Stomach (tissue), 9 donors: Measurements from ENCODE around the gene VIPAS39. TPM values are rescaled to one million over a fixed set of nuclear protein-coding genes. Genes with fewer than 3 reads are reported as not detected.

ENCODE experiments used
- DNase-seq, 2 donors: peaks; one replicate each; pipeline versions ENCODE4 v3.0.0 to v3.0.0-alpha.2; 2013 to 2019
- H3K27ac ChIP-seq, 5 donors: fragments of 200-600 bp in 4 of 5; sonication (generic) in 4 of 5; one replicate each; pipeline ENCODE4 v1.5.1; 2013 to 2019; ENCODE audit warnings: mild to moderate bottlenecking in 1 of 5, moderate library complexity in 1 of 5
- H3K27me3 ChIP-seq, 3 donors: fragments of 200-600 bp; sonication (generic); one replicate each; pipeline ENCODE4 v1.5.1; 2017 to 2019; ENCODE audit warnings: mixed run types in 1 of 3
- H3K36me3 ChIP-seq, 4 donors: fragments of 200-600 bp; sonication (generic); 1 replicate in 3 of 4; 2 replicates in 1 of 4; pipeline ENCODE4 v1.5.1; 2016 to 2019
- H3K4me1 ChIP-seq, 4 donors: fragments of 200-600 bp; sonication (generic); one replicate each; pipeline ENCODE4 v1.5.1; 2016 to 2019
- H3K4me3 ChIP-seq, 4 donors: fragments of 200-600 bp; sonication (generic) in 3 of 4; one replicate each; pipeline ENCODE4 v1.5.1; 2016 to 2019; ENCODE audit warnings: mild to moderate bottlenecking in 1 of 4
- H3K9me3 ChIP-seq, 4 donors: fragments of 200-600 bp; sonication (generic); one replicate each; pipeline ENCODE4 v1.5.1; 2016 to 2019
- EP300 ChIP-seq: sonication (generic); formaldehyde crosslinking; IDR thresholded peaks from one replicate; pipeline ENCODE4 v1.6.1; 2017; ENCODE audit warnings: antibody characterized with exemption
- POLR2A ChIP-seq, 4 donors: fragments of 450-650 bp; IDR thresholded peaks; one replicate each; pipeline ENCODE4 v1.6.1; 2016; ENCODE audit warnings: antibody characterized with exemption in 4 of 4, control low read depth in 2 of 4, mild to moderate bottlenecking in 1 of 4, moderate library complexity in 1 of 4
- POLR2AphosphoS5 ChIP-seq, 3 donors: sonication (generic); formaldehyde crosslinking; IDR thresholded peaks; one replicate each; pipeline ENCODE4 v1.6.1; 2016; ENCODE audit warnings: antibody characterized with exemption in 3 of 3
- WGBS, 5 donors: extraction: QIAGEN DNeasy Blood & Tissue Kit in 3 of 5; methylation state at CpG; one replicate each; pipeline versions ENCODE4 v1.1.5 to v1.1.7; 2013 to 2018; 5-methylcytosine and 5-hydroxymethylcytosine counted together
- intact Hi-C: fragments of 100-400 bp; cut with DNase I; formaldehyde crosslinking; loops from one replicate; pipeline ENCODE4 v1.15.1; 2023; ENCODE audit warnings: low total_unique reads
- polyA plus RNA-seq, 3 donors: library from polyadenylated mRNA; stranded (reverse); fragments of 200-250 nt; gene quantifications; one replicate each; pipeline ENCODE4 v1.2.3, GENCODE V29; 2013
- total RNA-seq, 5 donors: library from RNA; depleted of rRNA; stranded (reverse); fragments of >200 nt; gene quantifications; one replicate each; pipeline versions ENCODE4 v1.1.0 to v1.2.3, GENCODE V29; 2014 to 2016
- TF ChIP-seq, protein P1 (sequence below), 7 experiments: fragments of 450-650 bp in 4 of 7; fragments of 200-600 bp in 3 of 7; sonication (generic) in 3 of 7; IDR thresholded peaks; one replicate each; pipeline ENCODE4 v1.5.1; 2016 to 2019; ENCODE audit warnings: antibody characterized with exemption in 7 of 7, control low read depth in 2 of 7, mild to moderate bottlenecking in 1 of 7
- donor health status: healthy with polysubstance abuse.
- donor health status: Bipolar disorder and iron deficiency.
- donor health status: healthy.

The VIPAS39 gene
- total and polyA plus RNA-seq, 8 donors = 6.3 to 53.1 (median 12.7) TPM

DNA sequence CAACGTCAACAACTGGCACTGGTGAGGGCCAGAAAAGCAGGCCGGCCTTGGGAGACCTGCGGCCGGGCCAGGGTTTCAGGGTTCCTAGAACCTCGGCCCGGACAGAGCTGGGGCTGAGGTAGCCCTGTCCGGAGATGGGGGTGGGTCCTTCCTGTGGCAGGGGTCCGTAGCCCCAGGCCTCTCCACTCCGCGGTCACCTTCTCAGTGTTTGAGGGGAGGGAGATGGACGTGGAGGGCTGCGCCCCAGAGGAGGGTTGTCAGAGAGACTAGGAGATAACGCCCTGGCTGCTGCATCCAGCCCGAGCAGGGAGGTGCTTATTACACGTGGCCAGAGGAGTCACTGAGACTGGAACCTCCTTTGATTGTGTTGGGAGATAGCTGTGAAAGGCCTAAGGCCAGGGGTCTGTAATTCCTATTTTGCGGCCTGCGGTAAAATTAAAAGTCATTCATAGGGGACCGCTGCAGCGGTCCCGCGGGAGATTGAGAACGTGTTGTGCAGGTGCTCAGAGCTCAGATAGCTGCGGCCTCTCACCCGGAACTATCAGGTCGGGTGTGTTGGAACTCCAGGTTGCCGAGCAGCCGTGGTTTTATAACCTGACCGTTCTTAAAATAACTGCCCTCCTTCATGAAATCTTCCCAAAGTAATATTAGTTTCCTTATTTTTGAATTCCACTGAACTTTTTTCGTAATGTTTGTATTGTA, 999 bp upstream of the VIPAS39 start:
- Histone ChIP-seq H3K9me3 (no peaks in the 10 kb centered on the region), H3K27ac (peak overlapping the region; percentile 91 to 96 (median 93)), H3K36me3 (peaks cover 39 to 46% (median 43%) of the 10 kb centered on the region in 4 donors), H3K4me1 (peaks cover 13 to 49% (median 35%) of the 10 kb centered on the region in 4 donors), H3K27me3 (no peaks in the 10 kb centered on the region), H3K4me3 (peak overlapping the region; percentile 87 to 98 (median 98))
- peak; percentile 43 to 61 for DNase-seq
- intact Hi-C loops = loop anchor here (10.0 kb wide), 2 partner anchors 86 to 134 kb away; partner anchors contain the start of genes GSTZ1 and POMT2
- TF ChIP-seq POLR2A (IDR thresholded peaks at IDR 0.05) = no peak
- TF ChIP-seq POLR2AphosphoS5 (IDR thresholded peaks at IDR 0.05) = no peak
- TF ChIP-seq, protein P1, sequence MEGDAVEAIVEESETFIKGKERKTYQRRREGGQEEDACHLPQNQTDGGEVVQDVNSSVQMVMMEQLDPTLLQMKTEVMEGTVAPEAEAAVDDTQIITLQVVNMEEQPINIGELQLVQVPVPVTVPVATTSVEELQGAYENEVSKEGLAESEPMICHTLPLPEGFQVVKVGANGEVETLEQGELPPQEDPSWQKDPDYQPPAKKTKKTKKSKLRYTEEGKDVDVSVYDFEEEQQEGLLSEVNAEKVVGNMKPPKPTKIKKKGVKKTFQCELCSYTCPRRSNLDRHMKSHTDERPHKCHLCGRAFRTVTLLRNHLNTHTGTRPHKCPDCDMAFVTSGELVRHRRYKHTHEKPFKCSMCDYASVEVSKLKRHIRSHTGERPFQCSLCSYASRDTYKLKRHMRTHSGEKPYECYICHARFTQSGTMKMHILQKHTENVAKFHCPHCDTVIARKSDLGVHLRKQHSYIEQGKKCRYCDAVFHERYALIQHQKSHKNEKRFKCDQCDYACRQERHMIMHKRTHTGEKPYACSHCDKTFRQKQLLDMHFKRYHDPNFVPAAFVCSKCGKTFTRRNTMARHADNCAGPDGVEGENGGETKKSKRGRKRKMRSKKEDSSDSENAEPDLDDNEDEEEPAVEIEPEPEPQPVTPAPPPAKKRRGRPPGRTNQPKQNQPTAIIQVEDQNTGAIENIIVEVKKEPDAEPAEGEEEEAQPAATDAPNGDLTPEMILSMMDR (IDR thresholded peaks at IDR 0.05) = no peak
- 0 to 1% (median 1%) methylated on average over 24 to 29 of the region's 29 CpGs for WGBS, 5 donors

DNA sequence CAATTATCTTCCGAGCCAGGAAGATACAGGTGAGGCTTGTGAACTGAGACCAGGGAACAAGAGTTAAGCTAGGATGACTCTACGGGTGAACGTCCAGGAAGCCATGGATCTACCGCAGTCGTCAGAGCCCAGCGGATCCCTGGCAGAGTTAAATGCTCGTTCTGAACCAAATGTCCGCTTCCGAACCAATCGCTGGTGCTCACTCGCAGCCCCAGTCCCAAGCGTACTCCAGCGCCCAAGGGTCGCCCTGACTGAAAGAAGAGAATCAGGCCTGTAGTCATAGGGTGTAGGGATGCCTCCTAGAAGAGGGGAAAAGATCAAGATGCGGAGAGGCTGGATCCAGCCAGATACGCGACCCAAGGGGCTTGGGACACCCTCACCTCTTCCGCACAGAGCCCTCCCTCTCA, 283 bp downstream of the VIPAS39 start:
- 0 to 1% (median 0%) methylated on average over 15 to 18 of the region's 18 CpGs for WGBS, 5 donors
- Histone ChIP-seq H3K36me3 (peaks cover 34 to 46% (median 43%) of the 10 kb centered on the region in 4 donors), H3K4me3 (peak overlapping the region; percentile 87 to 98 (median 98)), H3K27me3 (no peaks in the 10 kb centered on the region), H3K9me3 (no peaks in the 10 kb centered on the region), H3K4me1 (peaks cover 13 to 49% (median 35%) of the 10 kb centered on the region in 4 donors), H3K27ac (peak overlapping the region; percentile 79 to 96 (median 93))
- DNase-seq = no peak
- intact Hi-C loops = loop anchor here (10.0 kb wide), 2 partner anchors 88 to 132 kb away; partner anchors contain the start of genes GSTZ1 and POMT2
- no peak for TF ChIP-seq EP300
- TF ChIP-seq POLR2A (IDR thresholded peaks at IDR 0.05) = no peak
- TF ChIP-seq, protein P1 (IDR thresholded peaks at IDR 0.05) = no peak
- TF ChIP-seq POLR2AphosphoS5 (IDR thresholded peaks at IDR 0.05) = no peak

DNA sequence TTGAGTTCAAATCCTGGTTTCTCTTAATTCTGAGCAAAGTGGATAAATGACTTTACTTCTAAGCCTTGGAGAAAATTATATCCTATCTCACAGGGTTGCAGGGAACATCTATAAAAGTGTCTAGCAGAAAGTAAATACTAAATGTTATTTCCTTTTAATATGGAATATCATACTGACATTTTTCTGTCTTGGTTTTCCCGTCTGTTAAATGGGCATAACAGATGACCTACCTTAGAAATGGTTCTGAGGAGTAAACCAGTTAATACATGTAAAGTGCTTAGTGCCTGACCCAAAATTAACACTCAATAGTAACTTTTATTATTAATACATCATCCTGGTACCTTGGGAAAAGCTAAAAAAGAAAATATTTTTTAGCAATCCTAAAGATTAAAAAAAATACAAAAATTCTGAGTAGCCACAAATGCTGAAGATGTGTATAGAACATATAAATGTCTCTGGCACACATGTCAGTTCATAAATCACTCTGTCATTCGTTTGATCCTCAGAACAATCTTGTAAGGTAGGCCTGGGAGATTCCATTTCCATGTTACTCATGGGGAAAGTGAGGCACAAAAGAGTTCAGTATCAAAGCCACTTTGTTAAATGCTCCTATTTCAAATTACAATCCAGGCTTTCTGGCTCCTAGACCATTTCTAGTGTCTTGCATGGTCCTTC, 1.3 kb downstream of the VIPAS39 start:
- Histone ChIP-seq H3K27me3 (no peaks in the 10 kb centered on the region), H3K9me3 (no peaks in the 10 kb centered on the region), H3K27ac (no peak overlapping the region), H3K4me3 (peak overlapping the region in 2 of 4 donors; percentile 97 to 98), H3K36me3 (peaks cover 32 to 46% (median 43%) of the 10 kb centered on the region in 4 donors), H3K4me1 (peaks cover 13 to 44% (median 35%) of the 10 kb centered on the region in 4 donors)
- 71 to 78% (median 72%) methylated on average over 2 of the region's 2 CpGs for WGBS, 5 donors
- no peak for DNase-seq
- TF ChIP-seq, protein P1 (IDR thresholded peaks at IDR 0.05) = no peak
- TF ChIP-seq EP300 (no peak), POLR2AphosphoS5 (IDR thresholded peaks at IDR 0.05) (no peak), POLR2A (IDR thresholded peaks at IDR 0.05) (no peak)
- intact Hi-C loops = loop anchor here (10.0 kb wide), 2 partner anchors 89 to 131 kb away; partner anchors contain the start of genes GSTZ1 and POMT2

- intact Hi-C loops = no loop called here
- H3K36me3 ChIP-seq = peaks cover 39 to 99% (median 96%) of the 10 kb centered on the region in 4 donors
- no peaks in the 10 kb centered on the region for H3K27me3 ChIP-seq
- no peak overlapping the region for H3K4me3 ChIP-seq
- no peaks in the 10 kb centered on the region for H3K9me3 ChIP-seq
- 94 to 99% (median 97%) methylated on average over 2 of the region's 2 CpGs for WGBS, 5 donors
- no peak overlapping the region for H3K27ac ChIP-seq
- DNase-seq = no peak
- H3K4me1 ChIP-seq = no peaks in the 10 kb centered on the region
- TF ChIP-seq, protein P1 (IDR thresholded peaks at IDR 0.05) = no peak
Measured at GRCh38 chr14:77442196-77442595, 15.2 kb downstream of the VIPAS39 start.
